Parathyroid adenoma (tissue), 2 donors: ENCODE data around the gene HES4.
"Not testable (repeated sequence)": the region's sequence is repeated elsewhere in the genome, so short reads cannot be mapped to it uniquely, and the experiment has no call there.

Experiments used
- H2AFZ ChIP-seq: fragments of 300-600 bp; sonication (generic); one replicate; pipeline ENCODE4 v1.7.0; 2017; ENCODE audit warnings: antibody characterized with exemption, mild to moderate bottlenecking
- H3K27ac ChIP-seq: fragments of 300-600 bp; sonication (generic); one replicate; pipeline ENCODE4 v1.7.0; 2017
- H3K27me3 ChIP-seq: fragments of 300-600 bp; sonication (generic); one replicate; pipeline ENCODE4 v1.7.0; 2017; ENCODE audit warnings: low read length; ENCODE audit not compliant: control insufficient read depth, insufficient read depth
- H3K36me3 ChIP-seq: fragments of 300-600 bp; sonication (generic); one replicate; pipeline ENCODE4 v1.7.0; 2017; ENCODE audit warnings: low read length; ENCODE audit not compliant: control insufficient read depth, insufficient read depth
- H3K4me1 ChIP-seq: fragments of 300-600 bp; sonication (generic); one replicate; pipeline ENCODE4 v1.7.0; 2017; ENCODE audit warnings: control low read depth
- H3K4me2 ChIP-seq: fragments of 300-600 bp; sonication (generic); one replicate; pipeline ENCODE4 v1.7.0; 2017; ENCODE audit warnings: low read length
- H3K4me3 ChIP-seq: fragments of 300-600 bp; sonication (generic); one replicate; pipeline ENCODE4 v1.7.0; 2017; ENCODE audit warnings: low read depth, low read length
- H3K79me2 ChIP-seq: fragments of 300-600 bp; sonication (generic); one replicate; pipeline ENCODE4 v1.7.0; 2017; ENCODE audit warnings: control low read depth
- H3K9ac ChIP-seq: fragments of 300-600 bp; sonication (generic); one replicate; pipeline ENCODE4 v1.7.0; 2017; ENCODE audit warnings: mild to moderate bottlenecking
- H3K9me3 ChIP-seq: fragments of 300-600 bp; sonication (generic); one replicate; pipeline ENCODE4 v1.7.0; 2017; ENCODE audit warnings: low read length; ENCODE audit not compliant: control insufficient read depth
- TF ChIP-seq, protein P1 (sequence below): fragments of 300-600 bp; sonication (generic); IDR thresholded peaks from one replicate; pipeline ENCODE4 v1.7.0; 2017; ENCODE audit warnings: antibody characterized with exemption, mild to moderate bottlenecking
- donor health status: primary hyperparathyroidism.

The HES4 gene

DNA sequence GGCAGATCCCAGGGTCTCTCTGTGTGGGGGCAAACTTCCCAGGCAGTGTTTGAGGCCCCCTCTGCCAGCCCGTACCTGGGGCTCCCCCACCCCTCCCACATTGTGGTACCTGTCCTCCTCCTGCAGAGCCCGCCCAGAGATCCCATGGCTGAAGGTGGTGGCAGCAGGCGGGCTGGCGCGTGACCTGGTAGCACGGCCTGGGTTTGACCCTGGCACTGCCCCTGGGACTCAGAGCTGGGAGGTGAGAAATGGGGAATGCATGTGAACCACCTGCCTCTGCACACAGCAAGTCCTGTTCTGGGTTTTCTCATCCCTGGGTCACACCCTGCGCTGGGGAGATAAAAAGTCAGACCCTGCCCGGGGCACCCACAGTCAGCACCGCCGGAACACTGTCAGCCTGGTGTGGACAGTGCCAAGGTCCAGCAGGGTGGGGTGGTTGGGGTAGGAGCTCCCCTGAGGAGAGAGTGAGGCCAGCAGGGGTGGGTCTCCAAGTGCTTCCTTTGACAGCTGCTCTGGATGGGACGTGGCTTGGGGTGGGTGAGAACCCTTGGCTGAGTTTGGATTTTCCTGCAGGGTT lies 31.9 kb upstream of the HES4 start:
- Histone ChIP-seq H2AFZ (no peak overlapping the region), H3K9ac (no peak overlapping the region), H3K27ac (no peak overlapping the region), H3K4me1 (no peaks in the 10 kb centered on the region), H3K36me3 (no peaks in the 10 kb centered on the region), H3K4me3 (no peak overlapping the region), H3K27me3 (no peaks in the 10 kb centered on the region), H3K9me3 (no peaks in the 10 kb centered on the region), H3K79me2 (no peaks in the 10 kb centered on the region), H3K4me2 (no peak overlapping the region)
- TF ChIP-seq, protein P1, sequence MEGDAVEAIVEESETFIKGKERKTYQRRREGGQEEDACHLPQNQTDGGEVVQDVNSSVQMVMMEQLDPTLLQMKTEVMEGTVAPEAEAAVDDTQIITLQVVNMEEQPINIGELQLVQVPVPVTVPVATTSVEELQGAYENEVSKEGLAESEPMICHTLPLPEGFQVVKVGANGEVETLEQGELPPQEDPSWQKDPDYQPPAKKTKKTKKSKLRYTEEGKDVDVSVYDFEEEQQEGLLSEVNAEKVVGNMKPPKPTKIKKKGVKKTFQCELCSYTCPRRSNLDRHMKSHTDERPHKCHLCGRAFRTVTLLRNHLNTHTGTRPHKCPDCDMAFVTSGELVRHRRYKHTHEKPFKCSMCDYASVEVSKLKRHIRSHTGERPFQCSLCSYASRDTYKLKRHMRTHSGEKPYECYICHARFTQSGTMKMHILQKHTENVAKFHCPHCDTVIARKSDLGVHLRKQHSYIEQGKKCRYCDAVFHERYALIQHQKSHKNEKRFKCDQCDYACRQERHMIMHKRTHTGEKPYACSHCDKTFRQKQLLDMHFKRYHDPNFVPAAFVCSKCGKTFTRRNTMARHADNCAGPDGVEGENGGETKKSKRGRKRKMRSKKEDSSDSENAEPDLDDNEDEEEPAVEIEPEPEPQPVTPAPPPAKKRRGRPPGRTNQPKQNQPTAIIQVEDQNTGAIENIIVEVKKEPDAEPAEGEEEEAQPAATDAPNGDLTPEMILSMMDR: no peak

DNA sequence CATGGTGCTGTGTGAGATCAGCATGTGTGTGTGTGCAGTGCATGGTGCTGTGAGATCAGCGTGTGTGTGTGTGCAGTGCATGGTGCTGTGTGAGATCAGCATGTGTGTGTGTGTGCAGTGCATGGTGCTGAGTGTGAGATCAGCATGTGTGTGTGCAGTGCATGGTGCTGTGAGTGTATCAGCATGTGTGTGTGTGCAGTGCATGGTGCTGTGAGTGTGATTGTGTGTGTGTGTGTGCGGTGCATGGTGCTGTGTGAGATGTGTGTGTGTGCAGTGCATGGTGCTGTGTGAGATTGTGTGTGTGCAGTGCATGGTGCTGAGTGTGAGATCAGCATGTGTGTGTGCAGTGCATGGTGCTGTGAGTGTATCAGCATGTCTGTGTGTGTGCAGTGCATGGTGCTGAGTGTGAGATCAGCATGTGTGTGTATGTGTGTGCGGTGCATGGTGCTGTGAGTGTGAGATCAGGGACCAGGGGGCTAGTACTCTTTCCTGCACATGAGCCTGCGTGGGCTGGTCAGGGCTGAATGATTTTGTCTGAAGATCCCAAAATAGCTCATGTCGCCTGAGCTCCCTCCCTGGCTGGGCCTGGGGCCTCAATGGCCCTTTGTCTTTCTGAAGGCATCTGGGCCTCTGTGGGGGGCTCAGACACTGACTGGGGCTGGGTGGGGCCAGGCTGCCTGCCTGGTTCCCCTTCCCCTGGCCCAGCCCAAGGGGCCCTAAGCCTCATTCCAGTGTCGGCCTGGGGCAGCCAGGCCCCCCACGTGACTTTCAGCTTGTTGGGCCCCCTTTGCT lies 31.2 kb upstream of the HES4 start:
- H3K4me1 ChIP-seq, H3K27me3 ChIP-seq, H3K9ac ChIP-seq, H3K27ac ChIP-seq, H3K36me3 ChIP-seq, H3K79me2 ChIP-seq, H3K9me3 ChIP-seq, H2AFZ ChIP-seq, H3K4me3 ChIP-seq, H3K4me2 ChIP-seq: not testable (repeated sequence)

DNA sequence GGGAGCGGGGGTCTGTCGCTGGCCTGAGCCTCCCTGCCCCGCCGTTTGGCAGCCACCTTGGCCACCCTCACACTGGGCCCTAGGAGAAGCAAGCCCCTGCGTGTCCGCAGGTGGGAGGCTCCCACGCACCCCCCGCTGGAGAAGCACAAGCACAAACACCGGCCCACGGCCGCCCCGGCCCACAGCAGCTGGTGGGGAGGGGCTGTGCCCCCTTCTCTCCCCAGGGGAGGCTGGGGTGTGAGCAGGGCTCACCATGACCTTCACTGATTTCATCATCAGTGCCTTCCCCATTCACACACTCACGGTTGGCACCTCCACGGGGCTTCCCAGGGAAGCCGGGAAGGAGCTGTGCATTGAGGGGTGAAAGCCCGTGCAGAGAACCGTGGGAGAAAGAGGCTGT lies 27.9 kb upstream of the HES4 start:
- Histone ChIP-seq H3K4me1 (no peaks in the 10 kb centered on the region), H3K27ac (no peak overlapping the region), H3K79me2 (no peaks in the 10 kb centered on the region), H3K9ac (no peak overlapping the region), H3K4me2 (no peak overlapping the region), H2AFZ (no peak overlapping the region), H3K27me3 (no peaks in the 10 kb centered on the region), H3K36me3 (no peaks in the 10 kb centered on the region), H3K9me3 (no peaks in the 10 kb centered on the region), H3K4me3 (no peak overlapping the region)
- TF ChIP-seq, protein P1: no peak

DNA sequence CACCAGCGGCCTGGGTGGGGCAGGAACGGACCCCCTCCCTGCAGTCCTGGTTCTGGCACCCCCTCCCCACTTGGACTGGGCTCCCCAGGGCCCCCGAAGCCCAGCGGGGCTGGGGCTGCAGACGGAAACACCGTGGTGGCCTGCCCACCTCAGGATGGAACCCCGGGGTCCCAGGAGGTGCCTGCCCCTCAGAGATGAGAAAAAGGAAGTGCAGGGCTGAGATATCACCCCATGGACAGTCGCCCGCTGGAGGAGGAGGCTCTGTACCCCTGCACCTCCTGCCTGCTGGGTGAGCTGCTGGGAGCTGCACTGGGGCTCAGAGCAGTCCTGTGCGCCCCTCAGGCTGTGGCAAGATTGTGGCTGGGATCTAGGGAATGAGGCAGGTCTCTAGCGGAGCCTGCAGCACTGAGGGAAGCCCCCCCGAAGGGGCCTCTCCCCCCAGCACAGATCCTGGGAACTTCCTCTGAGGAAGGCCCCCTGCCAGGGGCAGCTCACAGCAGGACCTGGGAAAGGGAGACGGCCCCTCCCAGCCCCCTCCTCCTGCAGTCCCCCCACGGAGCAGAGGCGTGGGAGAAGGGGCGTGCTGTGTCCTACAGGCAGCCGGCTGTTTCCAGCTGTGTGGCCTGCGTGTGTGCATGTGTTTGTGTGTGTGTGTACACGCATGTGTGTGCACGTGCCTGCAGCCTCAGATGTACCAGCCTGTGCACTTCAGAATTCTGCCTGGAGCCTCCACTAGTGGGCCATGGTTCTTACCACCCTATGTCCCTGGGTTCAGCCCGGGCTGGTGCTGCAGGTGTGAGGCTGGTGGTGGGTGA lies 26.9 kb upstream of the HES4 start:
- H3K9me3 ChIP-seq: no peaks in the 10 kb centered on the region
- no peaks in the 10 kb centered on the region for H3K79me2 ChIP-seq
- H3K9ac ChIP-seq: no peak overlapping the region
- no peaks in the 10 kb centered on the region for H3K36me3 ChIP-seq
- H2AFZ ChIP-seq: no peak overlapping the region
- H3K4me2 ChIP-seq: no peak overlapping the region
- no peaks in the 10 kb centered on the region for H3K27me3 ChIP-seq
- no peak overlapping the region for H3K27ac ChIP-seq
- TF ChIP-seq, protein P1: no peak
- H3K4me1 ChIP-seq: no peaks in the 10 kb centered on the region
- H3K4me3 ChIP-seq: no peak overlapping the region

DNA sequence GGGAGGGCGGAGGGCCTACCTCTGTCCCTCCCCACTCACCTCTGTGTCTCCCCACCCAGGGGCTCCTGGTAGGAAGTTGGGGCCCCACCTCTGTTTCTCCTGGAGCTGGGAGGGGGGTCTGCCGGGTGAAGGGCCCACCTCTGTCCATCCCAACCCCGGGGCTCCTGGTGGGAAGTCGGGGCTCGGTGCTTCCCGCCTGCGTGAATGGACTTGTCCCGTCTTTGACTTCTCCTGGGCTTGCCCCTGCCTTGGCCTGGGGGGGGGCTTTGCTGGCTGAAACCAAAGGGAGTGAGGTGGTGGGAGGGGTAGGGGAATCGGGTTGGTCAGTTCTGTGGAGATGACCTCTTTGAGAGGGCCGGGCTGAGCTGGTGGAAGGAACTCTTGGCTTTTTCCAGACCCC lies 25.8 kb upstream of the HES4 start:
- Histone ChIP-seq H3K9me3 (no peaks in the 10 kb centered on the region), H3K4me1 (no peaks in the 10 kb centered on the region), H2AFZ (no peak overlapping the region), H3K27me3 (no peaks in the 10 kb centered on the region), H3K9ac (no peak overlapping the region), H3K4me2 (no peak overlapping the region), H3K36me3 (no peaks in the 10 kb centered on the region), H3K4me3 (no peak overlapping the region), H3K27ac (no peak overlapping the region), H3K79me2 (no peaks in the 10 kb centered on the region)
- TF ChIP-seq, protein P1: no peak
